Measurements from ENCODE around the gene IGFBP5.

IGFBP5 gene

GRCh38 chr2:216670266-216671080 is 24.9 kb downstream of the IGFBP5 start:
- Histone ChIP-seq H3K4me3 (ENCODE audit: insufficient read depth, low read depth, low read length, poor library complexity, severe bottlenecking) (no peak overlapping the region), H3K36me3 (ENCODE audit: control insufficient read depth, insufficient read depth, low read length) (no peaks in the 10 kb centered on the region), H3K27ac (ENCODE audit: insufficient read depth, low read length, poor library complexity, severe bottlenecking) (no peak overlapping the region), H3K27me3 (replicated peaks; ENCODE audit: control insufficient read depth, insufficient read depth, low read length, poor library complexity, severe bottlenecking) (no peaks in the 10 kb centered on the region), H3K4me1 (ENCODE audit: control insufficient read depth, insufficient read depth, low read length, poor library complexity, severe bottlenecking) (no peaks in the 10 kb centered on the region), H3K9me3 (ENCODE audit: control insufficient read depth, low read length) (no peaks in the 10 kb centered on the region)
- no peak for DNase-seq

- no peaks in the 10 kb centered on the region for H3K4me1 ChIP-seq (ENCODE audit: control insufficient read depth, insufficient read depth, low read length, poor library complexity, severe bottlenecking)
- no peak overlapping the region for H3K4me3 ChIP-seq (ENCODE audit: insufficient read depth, low read depth, low read length, poor library complexity, severe bottlenecking)
- H3K36me3 ChIP-seq (ENCODE audit: control insufficient read depth, insufficient read depth, low read length): no peaks in the 10 kb centered on the region
- no peaks in the 10 kb centered on the region for H3K9me3 ChIP-seq (ENCODE audit: control insufficient read depth, low read length)
- H3K27ac ChIP-seq (ENCODE audit: insufficient read depth, low read length, poor library complexity, severe bottlenecking): no peak overlapping the region
- H3K27me3 ChIP-seq (replicated peaks; ENCODE audit: control insufficient read depth, insufficient read depth, low read length, poor library complexity, severe bottlenecking): no peaks in the 10 kb centered on the region
- DNase-seq: peak; percentile 12 to 47 (median 12)
Measured at GRCh38 chr2:216666461-216667233, 28.7 kb downstream of the IGFBP5 start.

DNA sequence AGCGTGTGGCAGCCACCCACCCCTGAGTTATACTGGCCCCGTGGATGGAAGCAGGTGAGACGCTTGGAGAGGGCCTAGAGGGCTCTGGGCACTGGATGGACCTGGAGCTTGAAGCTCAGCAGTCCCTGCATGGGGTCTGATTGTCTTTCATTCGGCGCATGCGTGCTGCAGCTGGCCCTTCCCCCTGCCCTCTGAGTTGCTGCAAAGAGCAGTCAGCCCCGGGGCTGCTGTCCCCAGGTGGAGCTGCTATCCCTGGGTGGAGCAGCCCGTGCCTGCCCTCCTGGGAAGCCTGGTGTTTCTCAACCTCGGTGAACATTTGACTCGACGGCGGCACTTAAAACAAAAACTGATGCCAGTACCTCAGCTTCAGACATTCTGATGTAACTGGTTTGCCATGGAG is 29.6 kb downstream of the IGFBP5 start:
- H3K9me3 ChIP-seq (ENCODE audit: control insufficient read depth, low read length): no peaks in the 10 kb centered on the region
- H3K4me3 ChIP-seq (ENCODE audit: insufficient read depth, low read depth, low read length, poor library complexity, severe bottlenecking): no peak overlapping the region
- no peaks in the 10 kb centered on the region for H3K27me3 ChIP-seq (replicated peaks; ENCODE audit: control insufficient read depth, insufficient read depth, low read length, poor library complexity, severe bottlenecking)
- no peaks in the 10 kb centered on the region for H3K4me1 ChIP-seq (ENCODE audit: control insufficient read depth, insufficient read depth, low read length, poor library complexity, severe bottlenecking)
- no peaks in the 10 kb centered on the region for H3K36me3 ChIP-seq (ENCODE audit: control insufficient read depth, insufficient read depth, low read length)
- no peak for DNase-seq
- H3K27ac ChIP-seq (ENCODE audit: insufficient read depth, low read length, poor library complexity, severe bottlenecking): no peak overlapping the region

DNA sequence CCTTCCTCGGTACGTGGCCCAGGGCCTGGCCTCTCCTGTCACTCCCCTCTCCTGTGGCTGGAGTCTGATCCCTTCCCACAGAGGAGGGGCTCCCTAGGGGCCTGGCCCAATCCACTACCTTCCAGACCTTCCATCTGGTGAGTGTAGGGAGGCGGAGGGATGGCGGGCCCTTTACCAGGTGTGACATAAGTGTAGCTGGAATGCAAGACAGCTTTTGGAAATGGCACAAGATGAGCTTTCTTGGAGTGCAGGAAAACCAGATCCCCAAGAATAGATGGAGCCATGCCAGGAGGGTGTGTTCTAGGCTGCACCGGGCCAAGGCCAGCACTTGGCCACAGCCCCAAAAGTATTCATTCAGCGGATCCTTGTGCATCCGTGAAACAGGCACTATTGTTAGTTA is 30.1 kb downstream of the IGFBP5 start:
- no peaks in the 10 kb centered on the region for H3K4me1 ChIP-seq (ENCODE audit: control insufficient read depth, insufficient read depth, low read length, poor library complexity, severe bottlenecking)
- H3K9me3 ChIP-seq (ENCODE audit: control insufficient read depth, low read length): no peaks in the 10 kb centered on the region
- H3K27me3 ChIP-seq (replicated peaks; ENCODE audit: control insufficient read depth, insufficient read depth, low read length, poor library complexity, severe bottlenecking): no peaks in the 10 kb centered on the region
- no peak overlapping the region for H3K27ac ChIP-seq (ENCODE audit: insufficient read depth, low read length, poor library complexity, severe bottlenecking)
- H3K36me3 ChIP-seq (ENCODE audit: control insufficient read depth, insufficient read depth, low read length): no peaks in the 10 kb centered on the region
- no peak overlapping the region for H3K4me3 ChIP-seq (ENCODE audit: insufficient read depth, low read depth, low read length, poor library complexity, severe bottlenecking)
- no peak for DNase-seq

DNA sequence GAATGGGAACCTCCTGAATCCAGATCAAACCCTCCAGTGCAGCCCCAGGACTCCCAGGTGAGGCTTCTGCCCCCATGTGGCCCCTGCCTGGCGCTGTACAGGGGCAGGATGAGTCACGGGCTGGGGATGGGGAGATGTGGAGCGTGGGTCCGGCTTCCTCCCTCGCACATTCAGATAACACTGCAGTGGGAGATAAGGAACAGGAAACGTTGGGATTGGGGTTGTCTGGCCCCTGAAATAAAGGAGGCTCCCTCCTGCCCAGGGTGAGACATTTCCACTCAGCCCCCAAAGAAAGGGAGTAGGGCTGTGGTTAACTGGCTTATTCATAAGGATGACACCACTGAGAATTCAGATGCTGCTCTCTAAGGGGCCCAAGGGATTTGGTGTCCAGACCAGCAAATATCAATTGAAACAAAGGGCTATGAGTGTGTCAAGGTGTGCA is 30.7 kb downstream of the IGFBP5 start:
- Histone ChIP-seq H3K4me1 (ENCODE audit: control insufficient read depth, insufficient read depth, low read length, poor library complexity, severe bottlenecking) (no peaks in the 10 kb centered on the region), H3K27ac (ENCODE audit: insufficient read depth, low read length, poor library complexity, severe bottlenecking) (no peak overlapping the region), H3K4me3 (ENCODE audit: insufficient read depth, low read depth, low read length, poor library complexity, severe bottlenecking) (no peak overlapping the region), H3K9me3 (ENCODE audit: control insufficient read depth, low read length) (no peaks in the 10 kb centered on the region), H3K36me3 (ENCODE audit: control insufficient read depth, insufficient read depth, low read length) (no peaks in the 10 kb centered on the region), H3K27me3 (replicated peaks; ENCODE audit: control insufficient read depth, insufficient read depth, low read length, poor library complexity, severe bottlenecking) (no peaks in the 10 kb centered on the region)
- DNase-seq: no peak

DNA sequence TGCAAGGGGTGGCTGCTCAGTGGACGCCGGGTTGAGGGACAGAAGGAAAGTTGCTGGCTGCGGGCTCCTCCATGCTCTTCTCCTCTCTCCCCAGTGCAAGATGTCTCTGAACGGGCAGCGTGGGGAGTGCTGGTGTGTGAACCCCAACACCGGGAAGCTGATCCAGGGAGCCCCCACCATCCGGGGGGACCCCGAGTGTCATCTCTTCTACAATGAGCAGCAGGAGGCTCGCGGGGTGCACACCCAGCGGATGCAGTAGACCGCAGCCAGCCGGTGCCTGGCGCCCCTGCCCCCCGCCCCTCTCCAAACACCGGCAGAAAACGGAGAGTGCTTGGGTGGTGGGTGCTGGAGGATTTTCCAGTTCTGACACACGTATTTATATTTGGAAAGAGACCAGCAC is 31.5 kb downstream of the IGFBP5 start:
- no peaks in the 10 kb centered on the region for H3K4me1 ChIP-seq (ENCODE audit: control insufficient read depth, insufficient read depth, low read length, poor library complexity, severe bottlenecking)
- no peaks in the 10 kb centered on the region for H3K27me3 ChIP-seq (replicated peaks; ENCODE audit: control insufficient read depth, insufficient read depth, low read length, poor library complexity, severe bottlenecking)
- H3K9me3 ChIP-seq (ENCODE audit: control insufficient read depth, low read length): no peaks in the 10 kb centered on the region
- no peaks in the 10 kb centered on the region for H3K36me3 ChIP-seq (ENCODE audit: control insufficient read depth, insufficient read depth, low read length)
- H3K4me3 ChIP-seq (ENCODE audit: insufficient read depth, low read depth, low read length, poor library complexity, severe bottlenecking): no peak overlapping the region
- no peak for DNase-seq
- no peak overlapping the region for H3K27ac ChIP-seq (ENCODE audit: insufficient read depth, low read length, poor library complexity, severe bottlenecking)

- Histone ChIP-seq H3K36me3 (ENCODE audit: control insufficient read depth, insufficient read depth, low read length) (no peaks in the 10 kb centered on the region), H3K4me1 (ENCODE audit: control insufficient read depth, insufficient read depth, low read length, poor library complexity, severe bottlenecking) (no peaks in the 10 kb centered on the region)
- no peak for DNase-seq
Measured at GRCh38 chr2:216663106-216663505, 32.2 kb downstream of the IGFBP5 start.

GRCh38 chr2:216661639-216662375 is 33.5 kb downstream of the IGFBP5 start:
- DNase-seq: no peak
- Histone ChIP-seq H3K27ac (ENCODE audit: insufficient read depth, low read length, poor library complexity, severe bottlenecking) (no peak overlapping the region), H3K4me1 (ENCODE audit: control insufficient read depth, insufficient read depth, low read length, poor library complexity, severe bottlenecking) (no peaks in the 10 kb centered on the region), H3K27me3 (replicated peaks; ENCODE audit: control insufficient read depth, insufficient read depth, low read length, poor library complexity, severe bottlenecking) (no peaks in the 10 kb centered on the region), H3K36me3 (ENCODE audit: control insufficient read depth, insufficient read depth, low read length) (no peaks in the 10 kb centered on the region), H3K4me3 (ENCODE audit: insufficient read depth, low read depth, low read length, poor library complexity, severe bottlenecking) (no peak overlapping the region), H3K9me3 (ENCODE audit: control insufficient read depth, low read length) (no peaks in the 10 kb centered on the region)

More at GRCh38 chr2:216663106-216663505, 32.2 kb downstream of the IGFBP5 start:
- no peaks in the 10 kb centered on the region for H3K9me3 ChIP-seq (ENCODE audit: control insufficient read depth, low read length)
- H3K27me3 ChIP-seq (replicated peaks; ENCODE audit: control insufficient read depth, insufficient read depth, low read length, poor library complexity, severe bottlenecking): no peaks in the 10 kb centered on the region
- no peak overlapping the region for H3K27ac ChIP-seq (ENCODE audit: insufficient read depth, low read length, poor library complexity, severe bottlenecking)
- no peak overlapping the region for H3K4me3 ChIP-seq (ENCODE audit: insufficient read depth, low read depth, low read length, poor library complexity, severe bottlenecking)

DNA sequence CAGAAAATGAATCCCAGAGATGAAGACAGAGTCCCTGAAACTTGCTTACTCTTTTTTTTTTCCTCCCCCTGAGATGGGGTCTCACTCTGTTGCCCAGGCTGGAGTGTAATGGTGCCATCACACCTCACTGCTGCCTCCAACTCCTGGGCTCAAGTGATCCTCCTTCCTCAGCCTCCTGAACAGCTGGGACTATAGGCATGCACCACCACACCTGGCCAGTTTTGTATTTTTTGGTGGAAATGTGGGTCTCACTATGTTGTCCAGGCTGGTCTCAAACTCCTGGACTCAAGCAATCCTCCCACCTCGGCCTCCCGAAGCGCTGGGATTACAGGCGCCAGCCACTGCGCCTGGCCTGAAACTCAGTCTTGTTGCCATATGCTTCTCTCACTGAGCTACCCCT is 34.3 kb downstream of the IGFBP5 start:
- Histone ChIP-seq H3K4me3 (ENCODE audit: insufficient read depth, low read depth, low read length, poor library complexity, severe bottlenecking) (no peak overlapping the region), H3K4me1 (ENCODE audit: control insufficient read depth, insufficient read depth, low read length, poor library complexity, severe bottlenecking) (no peaks in the 10 kb centered on the region), H3K27ac (ENCODE audit: insufficient read depth, low read length, poor library complexity, severe bottlenecking) (no peak overlapping the region), H3K9me3 (ENCODE audit: control insufficient read depth, low read length) (no peaks in the 10 kb centered on the region), H3K27me3 (replicated peaks; ENCODE audit: control insufficient read depth, insufficient read depth, low read length, poor library complexity, severe bottlenecking) (no peaks in the 10 kb centered on the region), H3K36me3 (ENCODE audit: control insufficient read depth, insufficient read depth, low read length) (no peaks in the 10 kb centered on the region)
- DNase-seq: no peak

All from effector memory CD4-positive, alpha-beta T cell (primary cell).